Left renal pelvis (tissue), 4 donors: ENCODE results near the gene OSM. TPM values are rescaled to one million over a fixed set of nuclear protein-coding genes. Genes with fewer than 3 reads are reported as not detected.

Source experiments
- DNase-seq, 4 donors: peaks; one replicate each; pipeline ENCODE4 v3.0.0-alpha.2; 2013; ENCODE audit warnings: low read depth in 4 of 4, low spot score in 3 of 4
- polyA plus RNA-seq, 4 donors: library from polyadenylated mRNA; unstranded; fragments of 120-200 nt; gene quantifications; one replicate each; pipeline ENCODE4 v1.2.1, GENCODE V29; 2013; ENCODE audit not compliant: insufficient read length in 4 of 4

The OSM gene
- polyA plus RNA-seq, 4 donors = 0.20 to 2.3 TPM; not detected in 2

- DNase-seq = no peak
Measured at GRCh38 chr22:30232716-30233218, 33.9 kb downstream of the OSM start.

GRCh38 chr22:30230787-30231461, 35.7 kb downstream of the OSM start:
- no peak for DNase-seq

- DNase-seq = no peak
Measured at GRCh38 chr22:30230330-30230729, 36.3 kb downstream of the OSM start.

GRCh38 chr22:30228509-30229359, 37.9 kb downstream of the OSM start:
- no peak for DNase-seq

GRCh38 chr22:30227438-30228228, 39.0 kb downstream of the OSM start:
- DNase-seq = no peak

- DNase-seq = no peak
Measured at GRCh38 chr22:30226192-30226832, 40.3 kb downstream of the OSM start.

- DNase-seq = no peak
Measured at GRCh38 chr22:30225220-30225927, 41.3 kb downstream of the OSM start.

GRCh38 chr22:30224161-30224857, 42.3 kb downstream of the OSM start:
- DNase-seq = no peak

GRCh38 chr22:30223303-30223702, 43.3 kb downstream of the OSM start:
- DNase-seq = no peak

GRCh38 chr22:30222321-30222720, 44.3 kb downstream of the OSM start:
- no peak for DNase-seq

GRCh38 chr22:30221121-30221992, 45.3 kb downstream of the OSM start:
- DNase-seq = no peak

- DNase-seq = no peak
Measured at GRCh38 chr22:30220338-30221012, 46.2 kb downstream of the OSM start.

- no peak for DNase-seq
Measured at GRCh38 chr22:30219668-30220278, 46.9 kb downstream of the OSM start.

GRCh38 chr22:30219049-30219654, 47.5 kb downstream of the OSM start:
- no peak for DNase-seq

- no peak for DNase-seq
Measured at GRCh38 chr22:30217698-30218560, 48.7 kb downstream of the OSM start.

- DNase-seq = no peak
Measured at GRCh38 chr22:30216710-30217109, 49.9 kb downstream of the OSM start.
